ENCODE measurements around the gene MLXIP. TPM values are rescaled to one million over a fixed set of nuclear protein-coding genes. Genes with fewer than 3 reads are reported as not detected.

MLXIP gene
- total RNA-seq, 1 experiment from 2014 or later: 32.4 TPM

DNA sequence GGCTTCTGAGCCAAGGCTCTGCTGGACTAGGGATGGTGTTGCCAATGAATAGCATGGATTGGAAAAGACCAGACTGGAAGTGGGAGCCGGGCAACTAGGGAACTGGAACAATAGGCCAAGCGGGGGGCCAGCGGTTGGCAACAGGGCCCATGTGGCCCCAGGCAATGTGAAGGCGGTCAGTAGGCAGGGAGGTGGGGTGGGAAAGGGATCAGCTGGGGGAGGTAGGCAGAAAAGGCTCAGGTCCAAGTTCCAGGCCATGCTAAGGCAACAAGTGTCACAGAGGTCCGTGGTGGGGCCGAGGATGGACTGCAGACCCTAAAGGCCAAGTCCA, 14.9 kb upstream of the MLXIP start:
- WGBS (ENCODE audit: extremely low coverage, insufficient read length, low lambda C conversion rate): no CpG with 5 or more reads among the region's 6 CpGs
- H3K4me2 ChIP-seq (ENCODE audit: insufficient read depth, insufficient read length, low read length): peak overlapping the region; percentile 55

More for the DNA sequence above, 14.9 kb upstream of the MLXIP start:
- Histone ChIP-seq H3K79me2 (ENCODE audit: insufficient read depth, low read length) (no peaks in the 10 kb centered on the region), H3K9ac (ENCODE audit: extremely low read depth, insufficient read length, low read length) (no peak overlapping the region), H4K20me1 (ENCODE audit: control insufficient read depth, insufficient read depth, insufficient read length) (no peaks in the 10 kb centered on the region), H3K23me2 (ENCODE audit: insufficient read length, low read depth, low read length, poor library complexity, severe bottlenecking) (peaks cover 8% of the 10 kb centered on the region), H3K14ac (ENCODE audit: insufficient read depth, low read length) (no peak overlapping the region; the same call in 1 of the 2 replicates), H2BK5ac (ENCODE audit: insufficient read length, low read length) (no peak overlapping the region), H2BK20ac (ENCODE audit: low read depth, low read length, poor library complexity, severe bottlenecking) (no peak overlapping the region), H3K27ac (ENCODE audit: insufficient read length, low read depth, low read length) (no peak overlapping the region), H2BK15ac (ENCODE audit: low read depth, low read length) (no peak overlapping the region), H3K4ac (ENCODE audit: low read depth, low read length) (no peak overlapping the region), H3T11ph (ENCODE audit: low read length) (no peak overlapping the region), H2AFZ (ENCODE audit: low read length) (no peak overlapping the region), H2BK12ac (ENCODE audit: insufficient read length, low read depth, low read length) (peak overlapping the region; percentile 55), H2BK120ac (ENCODE audit: low read depth, low read length, poor library complexity, severe bottlenecking) (no peak overlapping the region), H2AK5ac (ENCODE audit: insufficient read length, low read length) (no peak overlapping the region), H3K79me1 (ENCODE audit: insufficient read depth, low read depth, low read length, poor library complexity, severe bottlenecking) (no peaks in the 10 kb centered on the region), H4K8ac (replicated peaks; ENCODE audit: insufficient read length, low read depth, low read length) (no peak overlapping the region), H3K9me3 (ENCODE audit: control insufficient read depth, low read depth, low read length) (no peaks in the 10 kb centered on the region), H3K18ac (ENCODE audit: insufficient read length, low read depth, low read length) (peak overlapping the region; percentile 18), H3K4me1 (ENCODE audit: insufficient read depth, low read length) (no peaks in the 10 kb centered on the region; the same call in 1 of the 2 replicates), H3K27me3 (ENCODE audit: insufficient read depth, low read length) (no peaks in the 10 kb centered on the region), H4K5ac (ENCODE audit: insufficient read length, low read depth, low read length) (no peak overlapping the region), H3K56ac (ENCODE audit: insufficient read length, low read depth, low read length) (no peak overlapping the region), H3K23ac (ENCODE audit: insufficient read length, low read depth, low read length) (no peak overlapping the region), H4K91ac (ENCODE audit: insufficient read length, low read depth, low read length) (no peak overlapping the region)
- Mint-ChIP-seq H3K36me3 (ENCODE audit: insufficient read depth in 1 of 3, low read depth in 3 of 3) (peaks cover 20 to 46% (median 35%) of the 10 kb centered on the region in 3 experiments; a peak in 6 of 7 replicates), H3K4me1 (peaks cover 25 to 30% of the 10 kb centered on the region in 2 experiments), H3K4me3 (peak overlapping the region in 1 of 2 experiments; percentile 83; a peak in 2 of 5 replicates), H3K27ac (peak overlapping the region; percentile 80 to 97 (median 94); a peak in 6 of 7 replicates), H3K27me3 (ENCODE audit: low read depth) (no peaks in the 10 kb centered on the region), H3K9me3 (no peaks in the 10 kb centered on the region; a peak in 1 of 5 replicates)
- TF ChIP-seq, protein P1, sequence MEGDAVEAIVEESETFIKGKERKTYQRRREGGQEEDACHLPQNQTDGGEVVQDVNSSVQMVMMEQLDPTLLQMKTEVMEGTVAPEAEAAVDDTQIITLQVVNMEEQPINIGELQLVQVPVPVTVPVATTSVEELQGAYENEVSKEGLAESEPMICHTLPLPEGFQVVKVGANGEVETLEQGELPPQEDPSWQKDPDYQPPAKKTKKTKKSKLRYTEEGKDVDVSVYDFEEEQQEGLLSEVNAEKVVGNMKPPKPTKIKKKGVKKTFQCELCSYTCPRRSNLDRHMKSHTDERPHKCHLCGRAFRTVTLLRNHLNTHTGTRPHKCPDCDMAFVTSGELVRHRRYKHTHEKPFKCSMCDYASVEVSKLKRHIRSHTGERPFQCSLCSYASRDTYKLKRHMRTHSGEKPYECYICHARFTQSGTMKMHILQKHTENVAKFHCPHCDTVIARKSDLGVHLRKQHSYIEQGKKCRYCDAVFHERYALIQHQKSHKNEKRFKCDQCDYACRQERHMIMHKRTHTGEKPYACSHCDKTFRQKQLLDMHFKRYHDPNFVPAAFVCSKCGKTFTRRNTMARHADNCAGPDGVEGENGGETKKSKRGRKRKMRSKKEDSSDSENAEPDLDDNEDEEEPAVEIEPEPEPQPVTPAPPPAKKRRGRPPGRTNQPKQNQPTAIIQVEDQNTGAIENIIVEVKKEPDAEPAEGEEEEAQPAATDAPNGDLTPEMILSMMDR (conservative IDR thresholded peaks at IDR 0.05): no peak
- peak; percentile 80 for DNase-seq

All from H9 (cell line).